HepG2 (cell line): Measurements from ENCODE around the gene TOP1. TPM values are rescaled to one million over a fixed set of nuclear protein-coding genes. Genes with fewer than 3 reads are reported as not detected.
A peak's percentile ranks its signal among the peaks of the same experiment; 100 is the strongest.

Experiments
- GTF3A ChIP-seq: sonication (generic); formaldehyde crosslinking; conservative IDR thresholded peaks from 2 replicates; pipeline ENCODE4 v1.4.0; 2020; ENCODE audit warnings: mild to moderate bottlenecking, missing genetic modification reagents
- SAFB2 ChIP-seq: sonication (generic); formaldehyde crosslinking; IDR thresholded peaks from 2 replicates; pipeline ENCODE4 v1.5.1; 2020; ENCODE audit warnings: missing genetic modification reagents, low read depth, mild to moderate bottlenecking, borderline replicate concordance
- TBX3 ChIP-seq: fragments of 450-650 bp; IDR thresholded peaks from 2 replicates; pipeline ENCODE4 v1.6.1; 2017; ENCODE audit warnings: antibody characterized with exemption, mild to moderate bottlenecking, inconsistent platforms, borderline replicate concordance
- YY1 ChIP-seq: IDR thresholded peaks from 2 replicates; pipeline ENCODE4 v1.6.1; 2011; ENCODE audit warnings: low read length, low read depth, moderate library complexity, mild to moderate bottlenecking; ENCODE audit not compliant: insufficient read depth, insufficient replicate concordance
- ZMAT3 ChIP-seq: sonication (generic); formaldehyde crosslinking; conservative IDR thresholded peaks from 2 replicates; pipeline ENCODE4 v1.7.0; 2021; ENCODE audit warnings: missing genetic modification reagents
- ZNF136 ChIP-seq: sonication (generic); formaldehyde crosslinking; IDR thresholded peaks from 2 replicates; pipeline ENCODE4 v1.8.1; 2022; ENCODE audit warnings: low read depth, mild to moderate bottlenecking, moderate library complexity, missing genetic modification reagents
- ZNF496 ChIP-seq: sonication (generic); formaldehyde crosslinking; IDR thresholded peaks from 2 replicates; pipeline ENCODE4 v1.8.1; 2023; ENCODE audit warnings: mild to moderate bottlenecking, moderate library complexity, missing genetic modification reagents; ENCODE audit not compliant: insufficient replicate concordance
- ZNF557 ChIP-seq: sonication (generic); formaldehyde crosslinking; IDR thresholded peaks from 2 replicates; pipeline ENCODE4 v1.4.0; 2020; ENCODE audit warnings: missing genetic modification reagents
- ZNF747 ChIP-seq: sonication (generic); formaldehyde crosslinking; IDR thresholded peaks from 2 replicates; pipeline ENCODE4 v1.8.1; 2023; ENCODE audit warnings: missing genetic modification reagents, mild to moderate bottlenecking, borderline replicate concordance
- ZNF839 ChIP-seq: sonication (generic); formaldehyde crosslinking; IDR thresholded peaks from 2 replicates; pipeline ENCODE4 v1.4.0; 2020; ENCODE audit warnings: missing genetic modification reagents, mild to moderate bottlenecking, borderline replicate concordance
- ZSCAN9 ChIP-seq: IDR thresholded peaks from 2 replicates; pipeline ENCODE4 v1.6.1; 2016; ENCODE audit warnings: borderline replicate concordance
- polyA plus RNA-seq, 8 experiments: library from polyadenylated mRNA; depleted of rRNA in 3 of 8; stranded (reverse) in 7 of 8; unstranded in 1 of 8; fragments of >200 nt; fragmentation: Illumina TruSeq in 4 of 8; extraction: Trizol in 4 of 8; gene quantifications; 2 replicates each; pipeline versions ENCODE4 v1.2.1 to v1.2.3, GENCODE V29; 2011 to 2016; ENCODE audit warnings: low read depth in 4 of 8, missing spikeins in 1 of 8, mixed read lengths in 1 of 8; ENCODE audit not compliant: insufficient read depth in 1 of 8
- total RNA-seq, 5 experiments: library from RNA; depleted of rRNA; stranded (reverse); fragments of >200 nt; fragmentation: Illumina TruSeq; extraction: Trizol; gene quantifications; 2 replicates each; pipeline ENCODE4 v1.2.3, GENCODE V29; 2016; ENCODE audit warnings: low read depth in 1 of 5
- TF ChIP-seq, protein P1 (sequence below): sonication (generic); formaldehyde crosslinking; IDR thresholded peaks from 2 replicates; pipeline ENCODE4 v1.5.1; 2020; ENCODE audit warnings: missing genetic modification reagents, mild to moderate bottlenecking, borderline replicate concordance
- TF ChIP-seq, protein P2 (sequence below): sonication (generic); formaldehyde crosslinking; IDR thresholded peaks from 2 replicates; pipeline ENCODE4 v1.5.0; 2020; ENCODE audit warnings: mild to moderate bottlenecking, missing genetic modification reagents
- TF ChIP-seq, protein P3 (sequence below): sonication (generic); formaldehyde crosslinking; IDR thresholded peaks from 2 replicates; pipeline ENCODE4 v1.8.1; 2023; ENCODE audit warnings: mild to moderate bottlenecking, missing genetic modification reagents
- TF ChIP-seq, protein P4 (sequence below): sonication (generic); formaldehyde crosslinking; IDR thresholded peaks from 2 replicates; pipeline ENCODE4 v1.5.1; 2020; ENCODE audit warnings: mild to moderate bottlenecking, missing genetic modification reagents, moderate library complexity
- TF ChIP-seq, protein P5 (sequence below): sonication (generic); formaldehyde crosslinking; conservative IDR thresholded peaks from 2 replicates; pipeline ENCODE4 v1.8.0; 2022; ENCODE audit warnings: mild to moderate bottlenecking, moderate library complexity, missing genetic modification reagents

TOP1 gene
- total and polyA plus RNA-seq, 2 of the 13 experiments (the other 11 are each of a cell fraction or from before 2014, with no cell fraction given) = 10.2 to 19.4 TPM

DNA sequence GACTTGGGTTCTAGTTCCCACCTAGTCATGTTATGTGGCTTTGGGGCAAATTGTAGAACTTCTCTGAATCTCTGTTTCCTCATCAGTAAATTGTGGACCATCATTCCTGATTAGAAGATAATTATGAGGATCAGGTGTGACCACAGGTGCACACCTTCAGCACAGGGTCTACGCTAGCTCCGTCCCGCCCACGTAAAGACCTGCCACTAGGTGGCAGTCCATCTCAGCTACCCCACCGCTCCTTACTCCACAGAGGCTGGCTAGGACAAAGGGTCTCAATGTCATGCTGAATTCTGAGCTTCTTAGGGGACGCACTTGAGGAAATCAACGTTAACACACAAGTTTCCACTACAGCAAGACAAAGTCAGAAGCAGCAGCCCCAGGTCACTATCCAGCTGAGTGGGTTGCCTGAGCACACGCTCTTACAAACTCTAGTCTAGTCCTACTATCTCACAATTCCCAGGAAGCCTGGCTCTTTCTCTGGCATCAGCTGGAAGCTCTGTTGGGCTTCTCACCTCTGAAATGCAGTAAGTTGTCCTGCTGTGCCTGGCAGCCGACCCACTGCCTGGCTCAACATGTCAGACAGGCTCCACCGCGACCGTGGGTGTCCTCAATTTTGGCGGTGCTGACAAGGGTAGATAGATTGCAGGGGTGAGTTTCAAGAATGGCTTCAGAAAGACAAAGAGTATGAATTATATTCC is 106.7 kb downstream of the TOP1 start (continued):
- TF ChIP-seq, protein P1, sequence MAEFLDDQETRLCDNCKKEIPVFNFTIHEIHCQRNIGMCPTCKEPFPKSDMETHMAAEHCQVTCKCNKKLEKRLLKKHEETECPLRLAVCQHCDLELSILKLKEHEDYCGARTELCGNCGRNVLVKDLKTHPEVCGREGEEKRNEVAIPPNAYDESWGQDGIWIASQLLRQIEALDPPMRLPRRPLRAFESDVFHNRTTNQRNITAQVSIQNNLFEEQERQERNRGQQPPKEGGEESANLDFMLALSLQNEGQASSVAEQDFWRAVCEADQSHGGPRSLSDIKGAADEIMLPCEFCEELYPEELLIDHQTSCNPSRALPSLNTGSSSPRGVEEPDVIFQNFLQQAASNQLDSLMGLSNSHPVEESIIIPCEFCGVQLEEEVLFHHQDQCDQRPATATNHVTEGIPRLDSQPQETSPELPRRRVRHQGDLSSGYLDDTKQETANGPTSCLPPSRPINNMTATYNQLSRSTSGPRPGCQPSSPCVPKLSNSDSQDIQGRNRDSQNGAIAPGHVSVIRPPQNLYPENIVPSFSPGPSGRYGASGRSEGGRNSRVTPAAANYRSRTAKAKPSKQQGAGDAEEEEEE (CRISPR knock-in tag) = peak; percentile 85
- TF ChIP-seq ZMAT3 (CRISPR knock-in tag) (no peak), ZNF496 (CRISPR knock-in tag) (no peak), SAFB2 (0 out of 2 replicates have a peak, but pooled peaks have one; percentile 63), ZNF136 (CRISPR knock-in tag) (0 out of 2 replicates have a peak, but pooled peaks have one; percentile 22), ZNF839 (CRISPR knock-in tag) (0 out of 2 replicates have a peak, but pooled peaks have one; percentile 33), ZNF557 (CRISPR knock-in tag) (no peak), GTF3A (no peak), TBX3 (0 out of 2 replicates have a peak, but pooled peaks have one; percentile 20), YY1 (peak; percentile 10), ZSCAN9 (CRISPR knock-in tag) (peak; percentile 71; the same call in 1 of the 2 replicates), ZNF747 (CRISPR knock-in tag) (peak; percentile 90)
- TF ChIP-seq, protein P2, sequence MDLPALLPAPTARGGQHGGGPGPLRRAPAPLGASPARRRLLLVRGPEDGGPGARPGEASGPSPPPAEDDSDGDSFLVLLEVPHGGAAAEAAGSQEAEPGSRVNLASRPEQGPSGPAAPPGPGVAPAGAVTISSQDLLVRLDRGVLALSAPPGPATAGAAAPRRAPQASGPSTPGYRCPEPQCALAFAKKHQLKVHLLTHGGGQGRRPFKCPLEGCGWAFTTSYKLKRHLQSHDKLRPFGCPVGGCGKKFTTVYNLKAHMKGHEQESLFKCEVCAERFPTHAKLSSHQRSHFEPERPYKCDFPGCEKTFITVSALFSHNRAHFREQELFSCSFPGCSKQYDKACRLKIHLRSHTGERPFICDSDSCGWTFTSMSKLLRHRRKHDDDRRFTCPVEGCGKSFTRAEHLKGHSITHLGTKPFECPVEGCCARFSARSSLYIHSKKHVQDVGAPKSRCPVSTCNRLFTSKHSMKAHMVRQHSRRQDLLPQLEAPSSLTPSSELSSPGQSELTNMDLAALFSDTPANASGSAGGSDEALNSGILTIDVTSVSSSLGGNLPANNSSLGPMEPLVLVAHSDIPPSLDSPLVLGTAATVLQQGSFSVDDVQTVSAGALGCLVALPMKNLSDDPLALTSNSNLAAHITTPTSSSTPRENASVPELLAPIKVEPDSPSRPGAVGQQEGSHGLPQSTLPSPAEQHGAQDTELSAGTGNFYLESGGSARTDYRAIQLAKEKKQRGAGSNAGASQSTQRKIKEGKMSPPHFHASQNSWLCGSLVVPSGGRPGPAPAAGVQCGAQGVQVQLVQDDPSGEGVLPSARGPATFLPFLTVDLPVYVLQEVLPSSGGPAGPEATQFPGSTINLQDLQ (CRISPR knock-in tag) = no peak
- TF ChIP-seq, protein P3, sequence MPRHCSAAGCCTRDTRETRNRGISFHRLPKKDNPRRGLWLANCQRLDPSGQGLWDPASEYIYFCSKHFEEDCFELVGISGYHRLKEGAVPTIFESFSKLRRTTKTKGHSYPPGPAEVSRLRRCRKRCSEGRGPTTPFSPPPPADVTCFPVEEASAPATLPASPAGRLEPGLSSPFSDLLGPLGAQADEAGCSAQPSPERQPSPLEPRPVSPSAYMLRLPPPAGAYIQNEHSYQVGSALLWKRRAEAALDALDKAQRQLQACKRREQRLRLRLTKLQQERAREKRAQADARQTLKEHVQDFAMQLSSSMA (CRISPR knock-in tag) = no peak; the same call in 1 of the 2 replicates
- TF ChIP-seq, protein P4, sequence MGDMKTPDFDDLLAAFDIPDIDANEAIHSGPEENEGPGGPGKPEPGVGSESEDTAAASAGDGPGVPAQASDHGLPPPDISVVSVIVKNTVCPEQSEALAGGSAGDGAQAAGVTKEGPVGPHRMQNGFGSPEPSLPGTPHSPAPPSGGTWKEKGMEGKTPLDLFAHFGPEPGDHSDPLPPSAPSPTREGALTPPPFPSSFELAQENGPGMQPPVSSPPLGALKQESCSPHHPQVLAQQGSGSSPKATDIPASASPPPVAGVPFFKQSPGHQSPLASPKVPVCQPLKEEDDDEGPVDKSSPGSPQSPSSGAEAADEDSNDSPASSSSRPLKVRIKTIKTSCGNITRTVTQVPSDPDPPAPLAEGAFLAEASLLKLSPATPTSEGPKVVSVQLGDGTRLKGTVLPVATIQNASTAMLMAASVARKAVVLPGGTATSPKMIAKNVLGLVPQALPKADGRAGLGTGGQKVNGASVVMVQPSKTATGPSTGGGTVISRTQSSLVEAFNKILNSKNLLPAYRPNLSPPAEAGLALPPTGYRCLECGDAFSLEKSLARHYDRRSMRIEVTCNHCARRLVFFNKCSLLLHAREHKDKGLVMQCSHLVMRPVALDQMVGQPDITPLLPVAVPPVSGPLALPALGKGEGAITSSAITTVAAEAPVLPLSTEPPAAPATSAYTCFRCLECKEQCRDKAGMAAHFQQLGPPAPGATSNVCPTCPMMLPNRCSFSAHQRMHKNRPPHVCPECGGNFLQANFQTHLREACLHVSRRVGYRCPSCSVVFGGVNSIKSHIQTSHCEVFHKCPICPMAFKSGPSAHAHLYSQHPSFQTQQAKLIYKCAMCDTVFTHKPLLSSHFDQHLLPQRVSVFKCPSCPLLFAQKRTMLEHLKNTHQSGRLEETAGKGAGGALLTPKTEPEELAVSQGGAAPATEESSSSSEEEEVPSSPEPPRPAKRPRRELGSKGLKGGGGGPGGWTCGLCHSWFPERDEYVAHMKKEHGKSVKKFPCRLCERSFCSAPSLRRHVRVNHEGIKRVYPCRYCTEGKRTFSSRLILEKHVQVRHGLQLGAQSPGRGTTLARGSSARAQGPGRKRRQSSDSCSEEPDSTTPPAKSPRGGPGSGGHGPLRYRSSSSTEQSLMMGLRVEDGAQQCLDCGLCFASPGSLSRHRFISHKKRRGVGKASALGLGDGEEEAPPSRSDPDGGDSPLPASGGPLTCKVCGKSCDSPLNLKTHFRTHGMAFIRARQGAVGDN (CRISPR knock-in tag) = peak; percentile 49
- TF ChIP-seq, protein P5, sequence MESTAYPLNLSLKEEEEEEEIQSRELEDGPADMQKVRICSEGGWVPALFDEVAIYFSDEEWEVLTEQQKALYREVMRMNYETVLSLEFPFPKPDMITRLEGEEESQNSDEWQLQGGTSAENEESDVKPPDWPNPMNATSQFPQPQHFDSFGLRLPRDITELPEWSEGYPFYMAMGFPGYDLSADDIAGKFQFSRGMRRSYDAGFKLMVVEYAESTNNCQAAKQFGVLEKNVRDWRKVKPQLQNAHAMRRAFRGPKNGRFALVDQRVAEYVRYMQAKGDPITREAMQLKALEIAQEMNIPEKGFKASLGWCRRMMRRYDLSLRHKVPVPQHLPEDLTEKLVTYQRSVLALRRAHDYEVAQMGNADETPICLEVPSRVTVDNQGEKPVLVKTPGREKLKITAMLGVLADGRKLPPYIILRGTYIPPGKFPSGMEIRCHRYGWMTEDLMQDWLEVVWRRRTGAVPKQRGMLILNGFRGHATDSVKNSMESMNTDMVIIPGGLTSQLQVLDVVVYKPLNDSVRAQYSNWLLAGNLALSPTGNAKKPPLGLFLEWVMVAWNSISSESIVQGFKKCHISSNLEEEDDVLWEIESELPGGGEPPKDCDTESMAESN (CRISPR knock-in tag) = peak; percentile 79
